Tongue (tissue), 2 donors: ENCODE data around the gene HLA-DMA. TPM values are rescaled to one million over a fixed set of nuclear protein-coding genes. Genes with fewer than 3 reads are reported as not detected.
A peak's percentile ranks its signal among the peaks of the same experiment; 100 is the strongest.

Experiments used
- DNase-seq: peaks from one replicate; pipeline ENCODE4 v3.0.0-alpha.2; 2015
- total RNA-seq: library from RNA; depleted of rRNA; stranded (reverse); fragments of >200 nt; gene quantifications from one replicate; pipeline ENCODE4 v1.2.3, GENCODE V29; 2014

The HLA-DMA gene
- total RNA-seq, 1 donor from 2014 or later: 4.3 TPM

DNA sequence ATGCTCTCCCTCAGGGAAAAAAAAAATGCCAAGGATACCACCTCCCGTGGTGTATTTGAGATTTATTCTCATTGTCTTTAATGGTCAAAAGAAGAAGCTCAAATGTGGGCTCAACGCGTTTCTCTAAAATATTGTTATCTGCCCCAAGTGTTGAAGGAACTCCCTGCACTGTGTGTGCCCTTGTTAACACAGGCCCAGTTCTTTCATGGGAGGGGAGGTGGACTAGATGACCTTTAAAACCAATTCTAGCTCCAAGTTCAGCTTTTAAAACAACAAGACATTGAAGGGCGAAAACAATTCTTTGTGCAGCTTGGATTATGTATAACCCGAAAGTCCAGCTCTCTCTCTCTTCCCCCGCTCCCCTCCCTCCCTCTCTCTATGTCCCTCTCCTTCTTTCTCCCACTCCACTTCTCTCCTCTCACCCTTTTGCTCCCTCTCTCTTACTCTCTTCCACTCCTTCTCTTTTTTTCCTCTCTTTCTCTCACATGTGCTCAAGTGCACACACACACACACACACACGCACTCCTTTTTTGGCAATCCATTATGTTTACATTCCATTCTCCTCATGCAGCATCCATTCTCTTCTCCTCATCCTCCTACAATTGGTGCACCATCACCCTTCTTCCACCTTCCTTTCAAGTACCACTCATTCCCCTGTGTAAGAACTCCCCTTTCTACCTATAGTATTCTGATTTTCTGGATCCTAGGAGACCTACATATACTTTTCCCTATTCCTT lies 20.6 kb downstream of the HLA-DMA start:
- DNase-seq: no peak

DNA sequence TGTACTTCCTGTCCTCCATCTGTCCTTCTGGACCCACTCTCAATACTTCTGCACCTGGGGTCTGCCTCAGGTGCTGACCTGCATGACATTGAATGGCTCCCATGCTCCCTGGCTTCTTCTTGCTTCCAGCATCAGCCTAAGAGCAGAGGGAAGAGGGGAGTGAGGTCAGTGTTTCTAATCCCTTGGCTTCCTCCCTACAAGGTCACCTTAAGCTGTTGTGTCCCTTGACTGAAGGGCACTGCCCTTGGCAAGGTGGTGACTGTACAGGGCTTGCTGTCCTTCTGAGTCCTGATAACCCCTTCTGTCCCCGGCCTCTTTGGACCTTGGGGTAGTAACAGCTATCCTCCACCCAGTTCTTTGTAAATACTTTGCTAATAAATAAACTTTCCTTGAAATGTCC lies 21.7 kb downstream of the HLA-DMA start:
- DNase-seq: no peak

- DNase-seq: no peak
Measured at GRCh38 chr6:32922083-32922482, 30.8 kb downstream of the HLA-DMA start.

- no peak for DNase-seq
Measured at GRCh38 chr6:32920715-32921114, 32.2 kb downstream of the HLA-DMA start.

GRCh38 chr6:32912951-32913350 lies 39.9 kb downstream of the HLA-DMA start:
- DNase-seq: peak; percentile 22

DNA sequence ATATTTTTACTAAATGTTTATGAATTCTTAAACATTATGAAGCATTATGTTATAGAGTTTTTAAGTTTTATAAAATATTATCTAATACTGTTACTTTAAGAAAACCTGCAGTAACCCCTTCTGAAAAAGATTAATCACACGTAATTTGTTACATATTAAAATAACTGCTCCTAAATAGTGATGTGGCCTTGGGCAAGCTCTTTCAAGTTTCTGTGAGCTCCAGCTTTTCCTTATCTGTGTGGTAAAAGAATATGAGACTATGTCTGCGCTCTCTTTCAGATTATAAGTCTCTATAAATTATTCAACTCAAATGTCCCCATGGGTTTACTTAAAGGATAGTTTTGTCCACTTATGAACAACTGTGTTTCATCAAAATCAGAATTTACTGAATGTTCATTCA lies 44.0 kb downstream of the HLA-DMA start:
- no peak for DNase-seq

GRCh38 chr6:32906539-32906938 lies 46.4 kb downstream of the HLA-DMA start:
- DNase-seq: no peak

- no peak for DNase-seq
Measured at GRCh38 chr6:32905078-32905477, 47.8 kb downstream of the HLA-DMA start.

DNA sequence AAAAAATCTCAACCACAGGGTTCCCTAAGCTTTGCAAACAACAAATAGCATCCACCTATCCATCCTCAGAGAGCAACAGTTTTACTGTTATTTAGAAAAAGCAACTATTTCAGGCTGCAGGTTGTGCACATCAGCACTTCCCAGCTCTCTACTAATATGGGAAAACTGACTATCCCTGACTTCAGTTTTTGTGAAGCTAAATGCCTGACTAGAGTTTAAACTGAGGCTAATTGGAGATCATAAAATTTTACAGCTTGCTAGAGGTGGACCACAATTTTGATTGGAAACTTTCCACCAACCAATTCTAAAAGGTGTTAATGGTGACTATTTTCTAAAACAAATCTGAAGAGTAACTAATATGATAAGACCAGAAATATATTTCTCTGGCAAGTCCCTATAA lies 48.9 kb downstream of the HLA-DMA start:
- DNase-seq: no peak

Other genes with a start within 250 kb of the HLA-DMA start
- gene HLA-DQA2, start 211.7 kb downstream of the HLA-DMA start, total RNA-seq: 0.31 TPM
- gene HLA-DQB2, start 189.6 kb downstream of the HLA-DMA start, total RNA-seq: not detected
- gene HLA-DOB, start 136.1 kb downstream of the HLA-DMA start, total RNA-seq: 1.4 TPM
- gene TAP2, start 114.4 kb downstream of the HLA-DMA start, total RNA-seq: 6.2 TPM
- 8.5 TPM for gene PSMB8, start 109.0 kb downstream of the HLA-DMA start, total RNA-seq
- 15.4 TPM for gene TAP1, start 99.4 kb downstream of the HLA-DMA start, total RNA-seq
- 5.7 TPM for gene PSMB9, start 98.9 kb downstream of the HLA-DMA start, total RNA-seq
- 6.6 TPM for gene HLA-DMB, start 12.1 kb downstream of the HLA-DMA start, total RNA-seq
- gene BRD2, start 15.5 kb upstream of the HLA-DMA start, total RNA-seq: 84.5 TPM
- gene HLA-DOA, start 56.5 kb upstream of the HLA-DMA start, total RNA-seq: 1.6 TPM
- gene HLA-DPA1, start 120.6 kb upstream of the HLA-DMA start, total RNA-seq: 15.6 TPM
- 9.9 TPM for gene HLA-DPB1, start 122.9 kb upstream of the HLA-DMA start, total RNA-seq
- gene COL11A2, start 239.4 kb upstream of the HLA-DMA start, total RNA-seq: 5.7 TPM
- gene RXRB, start 247.6 kb upstream of the HLA-DMA start, total RNA-seq: 28.5 TPM
- gene SLC39A7, start 247.8 kb upstream of the HLA-DMA start, total RNA-seq: 70.4 TPM